ENCODE data around the gene DHX15. TPM values are rescaled to one million over a fixed set of nuclear protein-coding genes. Genes with fewer than 3 reads are reported as not detected.
A peak's percentile ranks its signal among the peaks of the same experiment; 100 is the strongest.
"Not testable (repeated sequence)": the region's sequence is repeated elsewhere in the genome, so short reads cannot be mapped to it uniquely, and the experiment has no call there.

The DHX15 gene
- total and polyA plus RNA-seq, 2 of the 13 experiments (the other 11 are each of a cell fraction or from before 2014, with no cell fraction given): 92.9 to 165 TPM

DNA sequence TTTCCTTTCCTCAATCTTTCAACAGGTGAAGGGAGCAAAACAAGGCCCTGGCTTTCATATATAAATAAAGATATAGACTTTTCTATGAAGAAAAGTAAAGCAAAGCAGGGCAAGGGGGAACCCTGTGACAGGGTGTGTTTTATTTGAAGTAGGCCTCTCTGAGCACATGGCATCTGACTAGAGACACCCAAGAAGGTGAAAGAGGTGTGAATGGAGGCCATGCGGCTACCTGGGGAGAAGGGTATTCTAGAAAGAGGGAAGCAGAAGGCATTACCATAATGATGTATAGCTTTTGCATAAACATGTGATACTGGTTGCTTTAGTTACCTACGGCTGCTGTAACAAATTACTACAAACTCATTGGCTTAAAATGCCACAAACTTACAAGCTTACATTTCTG, 75.8 kb downstream of the DHX15 start (continued):
- TF ChIP-seq, protein P1, sequence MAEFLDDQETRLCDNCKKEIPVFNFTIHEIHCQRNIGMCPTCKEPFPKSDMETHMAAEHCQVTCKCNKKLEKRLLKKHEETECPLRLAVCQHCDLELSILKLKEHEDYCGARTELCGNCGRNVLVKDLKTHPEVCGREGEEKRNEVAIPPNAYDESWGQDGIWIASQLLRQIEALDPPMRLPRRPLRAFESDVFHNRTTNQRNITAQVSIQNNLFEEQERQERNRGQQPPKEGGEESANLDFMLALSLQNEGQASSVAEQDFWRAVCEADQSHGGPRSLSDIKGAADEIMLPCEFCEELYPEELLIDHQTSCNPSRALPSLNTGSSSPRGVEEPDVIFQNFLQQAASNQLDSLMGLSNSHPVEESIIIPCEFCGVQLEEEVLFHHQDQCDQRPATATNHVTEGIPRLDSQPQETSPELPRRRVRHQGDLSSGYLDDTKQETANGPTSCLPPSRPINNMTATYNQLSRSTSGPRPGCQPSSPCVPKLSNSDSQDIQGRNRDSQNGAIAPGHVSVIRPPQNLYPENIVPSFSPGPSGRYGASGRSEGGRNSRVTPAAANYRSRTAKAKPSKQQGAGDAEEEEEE (CRISPR knock-in tag; IDR thresholded peaks at IDR 0.05; ENCODE audit: borderline replicate concordance): no peak

DNA sequence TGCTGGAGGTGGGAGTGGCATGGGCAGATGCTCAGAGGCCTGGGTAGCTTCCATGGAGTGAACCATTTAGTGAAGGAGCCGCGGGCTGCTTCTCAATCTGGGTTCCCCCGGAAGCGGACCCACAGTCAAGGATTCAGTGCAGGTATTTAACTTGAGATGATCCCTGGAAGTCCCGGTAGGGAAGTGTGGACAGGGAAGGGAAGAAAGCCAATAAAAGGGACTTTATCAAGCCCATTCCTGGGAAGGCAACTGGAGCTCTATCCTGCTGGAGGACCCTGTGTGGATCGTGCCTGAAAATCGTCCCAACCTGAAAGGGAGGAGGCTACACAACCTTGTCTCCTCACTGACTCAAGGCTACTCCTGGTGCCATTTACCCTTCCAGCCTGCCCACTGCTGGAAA, 76.9 kb downstream of the DHX15 start:
- no peak for FAIRE-seq
- no peaks in the 10 kb centered on the region for H3K79me2 ChIP-seq (ENCODE audit: insufficient read depth, low read length)

DNA sequence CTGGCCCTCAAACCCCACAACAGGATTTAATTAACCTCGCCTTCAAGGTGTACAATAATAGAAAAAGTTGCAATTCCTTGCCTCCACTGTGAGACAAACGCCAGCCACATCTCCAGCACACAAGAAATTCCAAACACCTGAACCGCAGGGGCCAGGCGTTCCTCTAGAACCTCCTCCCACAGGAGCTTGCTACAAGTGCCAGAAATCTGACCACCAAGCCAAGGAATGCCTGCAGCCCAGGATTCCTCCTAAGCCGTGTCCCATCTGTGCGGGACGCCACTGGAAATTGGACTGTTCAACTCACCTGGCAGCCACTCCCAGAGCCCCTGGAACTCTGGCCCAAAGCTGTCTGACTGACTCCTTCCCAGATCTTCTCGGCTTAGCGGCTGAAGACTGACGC, 81.3 kb downstream of the DHX15 start:
- H3K27me3 ChIP-seq (ENCODE audit: control insufficient read depth in 1 of 2, insufficient read depth in 2 of 2, low read length in 2 of 2); H3K4me3 ChIP-seq (replicated peaks in 1 of 3; ENCODE audit: insufficient read depth in 1 of 3, low read depth in 2 of 3, low read length in 3 of 3); H3K27ac ChIP-seq (ENCODE audit: extremely low read length, insufficient read depth, low read length); FAIRE-seq; H2AFZ ChIP-seq (ENCODE audit: low read length); H3K9me3 ChIP-seq (ENCODE audit: low read length); CTCF ChIA-PET (ENCODE audit: low intra/inter-chr PET ratio, low total read pairs); H3K79me2 ChIP-seq (ENCODE audit: insufficient read depth, low read length); intact Hi-C loops (cut with micrococcal nuclease; ENCODE audit: unreplicated experiment); H3K4me1 ChIP-seq (ENCODE audit: insufficient read depth, low read length); POLR2A ChIA-PET; H3K9ac ChIP-seq (ENCODE audit: insufficient read depth, low read depth, low read length); in situ Hi-C loops (cut with HindIII; ENCODE audit: extremely low pct_ligation_motif_present, low pct_unique_long_range_greater_than_20kb); BruUV-seq (replicated peaks); H3K36me3 ChIP-seq (replicated peaks in 1 of 2; ENCODE audit: control insufficient read depth in 1 of 2, insufficient read depth in 2 of 2, low read length in 2 of 2); DNase-seq (ENCODE audit: low spot score); H4K20me1 ChIP-seq (ENCODE audit: insufficient read depth, low read length); H3K4me2 ChIP-seq (ENCODE audit: low read depth, low read length); ATAC-seq: not testable (repeated sequence)
- whole genome bisulfite sequencing (ENCODE audit: low lambda C conversion rate): 57% methylated on average over 9 of the region's 10 CpGs

More for the DNA sequence above, 76.9 kb downstream of the DHX15 start:
- H3K4me3 ChIP-seq (replicated peaks in 1 of 3; ENCODE audit: insufficient read depth in 1 of 3, low read depth in 2 of 3, low read length in 3 of 3): no peak overlapping the region
- POLR2A ChIA-PET: no interaction called here
- no peaks in the 10 kb centered on the region for H3K36me3 ChIP-seq (replicated peaks in 1 of 2; ENCODE audit: control insufficient read depth in 1 of 2, insufficient read depth in 2 of 2, low read length in 2 of 2)
- H3K4me1 ChIP-seq (ENCODE audit: insufficient read depth, low read length): no peaks in the 10 kb centered on the region
- TF ChIP-seq MED8 (CRISPR knock-in tag; IDR thresholded peaks at IDR 0.05; ENCODE audit: insufficient replicate concordance): no peak
- TF ChIP-seq PAX8 (CRISPR knock-in tag; IDR thresholded peaks at IDR 0.05; ENCODE audit: borderline replicate concordance): no peak
- TF ChIP-seq, protein P2, sequence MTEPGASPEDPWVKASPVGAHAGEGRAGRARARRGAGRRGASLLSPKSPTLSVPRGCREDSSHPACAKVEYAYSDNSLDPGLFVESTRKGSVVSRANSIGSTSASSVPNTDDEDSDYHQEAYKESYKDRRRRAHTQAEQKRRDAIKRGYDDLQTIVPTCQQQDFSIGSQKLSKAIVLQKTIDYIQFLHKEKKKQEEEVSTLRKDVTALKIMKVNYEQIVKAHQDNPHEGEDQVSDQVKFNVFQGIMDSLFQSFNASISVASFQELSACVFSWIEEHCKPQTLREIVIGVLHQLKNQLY (CRISPR knock-in tag; IDR thresholded peaks at IDR 0.05): no peak
- no peak for TF ChIP-seq KDM6A (CRISPR knock-in tag; IDR thresholded peaks at IDR 0.05; ENCODE audit: low read depth)
- no peak for TF ChIP-seq EED (CRISPR knock-in tag; IDR thresholded peaks at IDR 0.05)
- TF ChIP-seq ZNF891 (CRISPR knock-in tag; IDR thresholded peaks at IDR 0.05): no peak
- TF ChIP-seq RBM39 (IDR thresholded peaks at IDR 0.05; ENCODE audit: low read depth, low read length, poor library complexity, severe bottlenecking): no peak
- no peak for TF ChIP-seq HNF4G (IDR thresholded peaks at IDR 0.05; ENCODE audit: borderline replicate concordance, low read depth, low read length)
- TF ChIP-seq HNF4G (CRISPR knock-in tag; IDR thresholded peaks at IDR 0.05; ENCODE audit: borderline replicate concordance, low read depth): no peak
- TF ChIP-seq AKAP8 (CRISPR knock-in tag; IDR thresholded peaks at IDR 0.05): no peak
- no peak for TF ChIP-seq NR2C2 (CRISPR knock-in tag; IDR thresholded peaks at IDR 0.05; ENCODE audit: borderline replicate concordance)
- TF ChIP-seq, protein P3, sequence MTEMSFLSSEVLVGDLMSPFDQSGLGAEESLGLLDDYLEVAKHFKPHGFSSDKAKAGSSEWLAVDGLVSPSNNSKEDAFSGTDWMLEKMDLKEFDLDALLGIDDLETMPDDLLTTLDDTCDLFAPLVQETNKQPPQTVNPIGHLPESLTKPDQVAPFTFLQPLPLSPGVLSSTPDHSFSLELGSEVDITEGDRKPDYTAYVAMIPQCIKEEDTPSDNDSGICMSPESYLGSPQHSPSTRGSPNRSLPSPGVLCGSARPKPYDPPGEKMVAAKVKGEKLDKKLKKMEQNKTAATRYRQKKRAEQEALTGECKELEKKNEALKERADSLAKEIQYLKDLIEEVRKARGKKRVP (CRISPR knock-in tag; IDR thresholded peaks at IDR 0.05): no peak
- intact Hi-C loops (cut with micrococcal nuclease; ENCODE audit: unreplicated experiment): no loop called here
- no peak overlapping the region for H3K9ac ChIP-seq (ENCODE audit: insufficient read depth, low read depth, low read length)
- 79% methylated on average over 7 of the region's 7 CpGs for WGBS (ENCODE audit: low lambda C conversion rate)
- CTCF ChIA-PET (ENCODE audit: low intra/inter-chr PET ratio, low total read pairs): no interaction called here
- H3K27ac ChIP-seq (ENCODE audit: extremely low read length, insufficient read depth, low read length): no peak overlapping the region
- no peak for DNase-seq (ENCODE audit: low spot score)
- ATAC-seq: peak; percentile 36
- no TSS peak for BruUV-seq (replicated peaks)
- no peak overlapping the region for H2AFZ ChIP-seq (ENCODE audit: low read length)
- no peak overlapping the region for H3K4me2 ChIP-seq (ENCODE audit: low read depth, low read length)
- in situ Hi-C loops (cut with HindIII; ENCODE audit: extremely low pct_ligation_motif_present, low pct_unique_long_range_greater_than_20kb): no loop called here
- no peaks in the 10 kb centered on the region for H3K9me3 ChIP-seq (ENCODE audit: low read length)
- H4K20me1 ChIP-seq (ENCODE audit: insufficient read depth, low read length): no peaks in the 10 kb centered on the region
- no peaks in the 10 kb centered on the region for H3K27me3 ChIP-seq (ENCODE audit: control insufficient read depth in 1 of 2, insufficient read depth in 2 of 2, low read length in 2 of 2)

Measured in HepG2 (cell line).